Activated CD4-positive, alpha-beta T cell treated with anti-CD3 and anti-CD28 coated beads, Interleukin-2, amount 10 ng/mL, durations not matched to agents 24 days and 14 days (primary cell): Measurements from ENCODE around the gene OMP. TPM values are rescaled to one million over a fixed set of nuclear protein-coding genes. Genes with fewer than 3 reads are reported as not detected.

Experiments used
- DNase-seq: peaks from one replicate; pipeline ENCODE4 v3.0.0; 2022
- H3K27ac Mint-ChIP-seq: one replicate; pipeline ENCODE4 v1.8.0; 2022; ENCODE audit warnings: mild to moderate bottlenecking, mixed read lengths
- H3K27me3 Mint-ChIP-seq: one replicate; pipeline ENCODE4 v1.8.0; 2022; ENCODE audit warnings: mixed read lengths
- H3K36me3 Mint-ChIP-seq: one replicate; pipeline ENCODE4 v1.8.0; 2022; ENCODE audit warnings: low read depth, mild to moderate bottlenecking, mixed read lengths
- H3K4me1 Mint-ChIP-seq: one replicate; pipeline ENCODE4 v1.8.0; 2021; ENCODE audit warnings: mixed read lengths
- H3K4me3 Mint-ChIP-seq: one replicate; pipeline ENCODE4 v1.8.0; 2022; ENCODE audit warnings: mild to moderate bottlenecking, moderate library complexity, mixed read lengths
- H3K9me3 Mint-ChIP-seq: one replicate; pipeline ENCODE4 v1.8.0; 2021; ENCODE audit warnings: mixed read lengths
- intact Hi-C: fragments of 100-400 bp; cut with micrococcal nuclease; formaldehyde crosslinking; loops from one replicate; pipeline ENCODE4 v1.15.1; 2023
- total RNA-seq: library from RNA; stranded (reverse); gene quantifications from 2 replicates; pipeline ENCODE4 v1.2.3, GENCODE V29; 2022

OMP gene
- total RNA-seq, 1 donor from 2014 or later = not detected

DNA sequence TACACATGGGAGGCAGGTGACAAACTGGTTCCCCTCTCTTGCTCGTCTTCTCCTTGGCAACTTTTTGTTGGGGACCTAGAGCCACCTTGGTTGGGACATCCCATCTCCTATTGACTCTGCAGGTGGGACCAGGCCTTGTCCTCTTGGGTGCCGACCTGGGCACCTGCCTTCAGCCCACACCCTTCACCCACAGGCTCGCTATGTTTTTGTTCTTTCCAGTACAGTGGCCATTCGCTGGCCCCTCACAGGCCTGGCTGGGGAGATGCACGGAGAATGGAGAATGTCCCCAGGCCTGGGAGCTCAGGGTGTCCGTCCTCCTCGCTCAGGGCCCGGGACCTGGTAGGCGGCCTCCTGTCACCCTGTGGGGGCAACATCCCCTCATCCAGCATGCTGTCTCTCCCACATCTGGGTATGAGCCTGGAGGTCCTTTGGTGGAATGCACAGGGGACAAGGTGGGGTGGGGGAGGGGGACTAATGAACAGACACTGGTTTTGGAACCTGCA, 14.9 kb upstream of the OMP start:
- Mint-ChIP-seq H3K9me3 (no peaks in the 10 kb centered on the region), H3K36me3 (no peaks in the 10 kb centered on the region), H3K27me3 (no peaks in the 10 kb centered on the region), H3K4me1 (peaks cover 7% of the 10 kb centered on the region), H3K27ac (no peak overlapping the region), H3K4me3 (no peak overlapping the region)
- intact Hi-C loops = no loop called here
- DNase-seq = no peak

DNA sequence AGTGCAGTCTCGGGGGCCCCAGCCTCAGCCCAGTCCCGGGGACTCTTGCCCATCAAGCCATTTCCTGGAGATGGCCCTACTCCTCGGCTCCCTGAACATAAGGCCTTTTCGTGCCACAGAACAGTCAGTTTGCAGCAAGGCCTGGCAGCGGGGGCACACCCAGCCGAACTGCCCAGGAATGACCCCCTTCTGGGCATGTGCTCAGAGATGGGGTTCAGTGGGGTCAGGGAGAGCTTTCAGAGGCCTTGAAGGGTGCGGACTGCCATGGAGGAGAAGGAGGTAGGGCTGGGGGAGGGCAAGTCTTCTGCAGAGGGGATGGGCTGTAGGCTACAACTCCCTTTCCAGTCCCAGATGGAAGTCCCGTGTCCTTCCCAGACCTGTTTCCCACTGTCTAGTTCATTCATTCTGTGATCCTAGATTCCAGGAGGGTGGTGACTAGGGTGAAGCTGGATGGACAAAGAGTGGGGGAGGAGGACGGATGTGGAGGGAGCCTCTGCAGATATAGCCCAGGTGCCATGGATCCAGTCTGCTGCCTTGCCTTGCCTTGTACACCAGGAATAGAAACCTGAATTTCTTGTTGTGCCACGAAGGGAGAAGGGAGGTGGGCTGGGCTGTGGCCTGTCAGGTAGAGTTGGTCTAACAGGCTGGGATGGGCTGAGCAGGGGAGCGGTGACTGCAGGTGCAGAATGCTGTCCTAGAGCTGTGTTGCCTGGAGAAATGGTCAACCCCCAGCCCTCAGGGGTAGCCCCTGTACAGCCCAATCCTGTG, 14.2 kb upstream of the OMP start:
- Mint-ChIP-seq H3K27me3 (no peaks in the 10 kb centered on the region), H3K36me3 (no peaks in the 10 kb centered on the region), H3K9me3 (no peaks in the 10 kb centered on the region), H3K27ac (no peak overlapping the region), H3K4me3 (no peak overlapping the region), H3K4me1 (peaks cover 5% of the 10 kb centered on the region)
- intact Hi-C loops = no loop called here
- DNase-seq = no peak

DNA sequence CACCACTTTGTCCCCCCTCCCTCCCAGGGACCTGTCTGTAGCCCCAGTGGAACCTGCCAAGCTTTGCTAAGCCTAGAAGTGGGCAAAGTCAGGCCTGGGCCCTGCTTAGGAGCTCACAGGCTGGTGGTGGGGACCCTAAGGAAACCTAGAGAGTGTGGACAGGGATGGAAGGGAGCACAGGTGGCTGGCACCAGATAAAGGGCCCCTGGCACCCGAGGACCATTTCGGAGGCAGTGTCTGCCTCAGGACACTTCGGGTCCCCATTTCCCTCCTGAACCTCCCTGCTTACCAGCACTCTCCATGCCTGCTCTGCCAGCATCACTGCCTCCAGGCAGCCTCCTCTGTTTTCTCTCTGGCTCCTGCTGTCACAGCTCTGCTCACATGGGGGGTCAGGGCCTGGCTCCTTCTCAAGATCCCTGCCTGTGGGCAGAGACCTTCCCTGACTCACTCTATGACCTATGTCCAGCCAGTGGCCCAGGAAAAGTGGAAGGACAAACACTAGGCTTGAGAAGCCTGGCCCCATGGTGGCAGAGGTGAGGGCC, 13.6 kb upstream of the OMP start:
- intact Hi-C loops = no loop called here

DNA sequence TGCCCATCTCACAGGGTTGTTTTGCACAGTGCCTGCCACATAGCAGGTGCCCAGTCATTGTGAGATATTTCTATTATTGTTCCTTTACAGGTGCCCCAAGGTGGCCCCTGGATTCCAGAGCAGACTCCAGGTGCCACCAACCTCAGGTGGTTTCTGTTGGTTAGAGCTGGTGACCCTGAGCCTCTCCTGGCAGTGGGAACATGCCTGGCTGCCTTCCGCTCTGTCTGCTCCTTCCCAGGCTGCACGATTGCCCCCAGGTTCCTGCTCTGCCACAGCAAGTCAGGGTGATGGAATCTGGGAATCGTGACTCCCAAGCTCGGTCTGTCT, 12.6 kb upstream of the OMP start:
- no peaks in the 10 kb centered on the region for H3K36me3 Mint-ChIP-seq
- intact Hi-C loops = loop anchor here (2.0 to 5.0 kb wide), 2 partner anchors 168 to 283 kb away; no protein-coding TSS in a partner anchor
- DNase-seq = no peak

More for the DNA sequence above, 13.6 kb upstream of the OMP start:
- Mint-ChIP-seq H3K4me3 (no peak overlapping the region), H3K27me3 (no peaks in the 10 kb centered on the region), H3K27ac (no peak overlapping the region), H3K36me3 (no peaks in the 10 kb centered on the region), H3K9me3 (no peaks in the 10 kb centered on the region), H3K4me1 (peaks cover 5% of the 10 kb centered on the region)
- DNase-seq = no peak

DNA sequence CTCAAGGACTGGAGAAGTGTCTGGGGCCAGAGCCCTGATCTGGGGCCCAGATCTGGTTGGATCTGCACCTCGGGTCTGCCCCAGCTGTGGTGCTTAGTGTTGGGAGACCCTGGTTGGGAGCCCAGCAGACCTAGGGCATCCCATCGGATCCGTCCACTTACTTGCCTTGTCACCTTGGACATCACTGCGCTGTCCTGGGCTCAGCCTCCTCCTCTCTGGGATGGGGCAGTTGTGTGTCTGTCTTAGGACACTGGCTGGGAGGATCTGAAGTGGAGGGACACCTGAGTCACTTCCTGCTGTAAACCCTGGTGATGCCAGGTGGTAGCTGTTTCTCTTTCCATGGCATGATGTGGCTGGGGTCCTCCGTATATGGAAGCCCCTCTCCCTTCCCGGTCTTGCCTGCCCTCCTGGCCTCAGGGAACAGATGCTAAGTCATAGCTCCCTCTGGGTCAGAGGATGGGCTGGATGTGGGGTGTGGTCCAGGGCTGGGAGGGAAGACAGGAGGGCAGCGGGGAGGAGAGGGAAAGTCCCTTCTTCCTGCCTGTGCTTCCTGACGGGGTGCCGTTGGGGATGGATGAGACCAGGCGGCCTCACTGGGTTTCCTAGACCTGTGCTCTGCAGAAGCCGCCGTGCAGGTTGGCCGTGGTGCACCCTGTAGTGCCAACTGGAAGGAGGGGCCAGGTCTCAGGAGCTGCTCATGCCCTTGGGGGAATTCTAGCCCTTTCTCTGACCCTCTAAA, 12.1 kb upstream of the OMP start:
- no peak overlapping the region for H3K27ac Mint-ChIP-seq
- H3K4me3 Mint-ChIP-seq = no peak overlapping the region
- no peaks in the 10 kb centered on the region for H3K27me3 Mint-ChIP-seq
- no peaks in the 10 kb centered on the region for H3K9me3 Mint-ChIP-seq
- H3K36me3 Mint-ChIP-seq = no peaks in the 10 kb centered on the region
- intact Hi-C loops = loop anchor here (1.0 to 5.0 kb wide), 4 partner anchors 43 to 356 kb away; no protein-coding TSS in a partner anchor
- no peak for DNase-seq
- H3K4me1 Mint-ChIP-seq = peaks cover 5% of the 10 kb centered on the region

More for the DNA sequence above, 12.6 kb upstream of the OMP start:
- Mint-ChIP-seq H3K4me3 (no peak overlapping the region), H3K27me3 (no peaks in the 10 kb centered on the region), H3K4me1 (peaks cover 5% of the 10 kb centered on the region), H3K9me3 (no peaks in the 10 kb centered on the region), H3K27ac (no peak overlapping the region)

DNA sequence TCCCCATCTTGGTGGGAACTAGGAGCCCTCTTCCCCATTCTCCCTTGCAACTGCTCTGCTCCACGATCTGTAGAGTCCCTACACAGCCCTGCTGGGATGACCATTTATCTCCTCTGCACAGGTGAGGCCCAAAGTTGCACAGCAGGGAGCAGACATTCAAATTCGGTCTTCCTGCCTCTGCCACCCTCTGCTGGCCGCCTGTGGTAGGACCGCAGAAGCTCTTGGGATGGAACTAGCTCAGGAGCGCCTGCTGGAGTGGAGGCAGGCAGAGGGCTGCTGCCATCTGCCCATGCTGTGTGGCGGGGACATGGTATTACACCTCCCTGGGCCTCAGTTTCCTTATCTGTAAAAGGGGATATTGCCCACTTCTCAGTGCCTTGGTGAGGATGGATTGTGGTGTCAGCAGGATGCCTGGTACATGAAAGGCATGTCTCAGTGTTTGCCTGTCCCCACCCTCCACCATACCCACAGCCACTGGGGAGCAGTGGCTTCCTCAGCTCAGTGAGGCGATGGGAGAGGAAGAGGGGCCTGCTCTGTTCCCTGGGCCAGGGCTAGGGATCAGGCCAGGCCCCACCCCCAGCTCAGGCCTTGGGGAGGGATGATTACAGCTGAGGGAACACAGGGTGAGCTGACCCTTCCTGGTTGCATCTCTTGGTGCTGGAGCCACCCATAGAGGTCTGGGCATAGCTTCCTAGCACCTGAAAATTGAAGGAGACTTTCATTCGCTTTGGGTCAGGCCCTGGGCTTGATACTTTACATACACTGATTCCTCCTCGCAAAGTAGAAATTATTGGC, 11.3 kb upstream of the OMP start:
- intact Hi-C loops = loop anchor here (1.0 to 5.0 kb wide), 4 partner anchors 44 to 357 kb away; no protein-coding TSS in a partner anchor

DNA sequence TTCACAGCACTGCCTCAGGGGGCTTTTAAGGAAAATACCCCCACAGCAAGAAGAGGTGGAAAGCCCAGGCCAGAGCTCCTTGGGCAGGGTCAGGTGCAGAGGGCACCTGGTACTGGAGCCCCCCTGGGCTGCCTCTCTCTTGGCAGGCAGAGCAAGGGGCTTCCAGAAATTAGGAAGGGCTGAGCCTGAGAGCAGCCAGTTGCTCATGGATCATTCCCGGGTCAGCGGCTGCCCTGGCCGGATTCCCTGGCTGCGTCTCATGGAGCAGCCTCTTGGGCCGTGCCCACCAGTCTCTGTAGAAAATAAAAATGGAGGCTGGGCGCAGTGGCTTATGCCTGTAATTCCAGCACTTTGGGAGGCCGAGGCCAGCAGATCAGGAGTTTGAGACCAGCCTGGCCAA, 10.3 kb upstream of the OMP start:
- Mint-ChIP-seq H3K4me3 (no peak overlapping the region), H3K27me3 (no peaks in the 10 kb centered on the region), H3K27ac (no peak overlapping the region), H3K36me3 (no peaks in the 10 kb centered on the region), H3K9me3 (no peaks in the 10 kb centered on the region), H3K4me1 (peaks cover 5% of the 10 kb centered on the region)
- no peak for DNase-seq
- intact Hi-C loops = loop anchor here (5.0 kb wide), 1 partner anchor 170 kb away; no protein-coding TSS in a partner anchor

More for the DNA sequence above, 11.3 kb upstream of the OMP start:
- DNase-seq = peak; percentile 94
- no peak overlapping the region for H3K4me3 Mint-ChIP-seq
- H3K9me3 Mint-ChIP-seq = no peaks in the 10 kb centered on the region
- H3K27ac Mint-ChIP-seq = no peak overlapping the region
- no peaks in the 10 kb centered on the region for H3K27me3 Mint-ChIP-seq
- peaks cover 5% of the 10 kb centered on the region for H3K4me1 Mint-ChIP-seq
- H3K36me3 Mint-ChIP-seq = no peaks in the 10 kb centered on the region

DNA sequence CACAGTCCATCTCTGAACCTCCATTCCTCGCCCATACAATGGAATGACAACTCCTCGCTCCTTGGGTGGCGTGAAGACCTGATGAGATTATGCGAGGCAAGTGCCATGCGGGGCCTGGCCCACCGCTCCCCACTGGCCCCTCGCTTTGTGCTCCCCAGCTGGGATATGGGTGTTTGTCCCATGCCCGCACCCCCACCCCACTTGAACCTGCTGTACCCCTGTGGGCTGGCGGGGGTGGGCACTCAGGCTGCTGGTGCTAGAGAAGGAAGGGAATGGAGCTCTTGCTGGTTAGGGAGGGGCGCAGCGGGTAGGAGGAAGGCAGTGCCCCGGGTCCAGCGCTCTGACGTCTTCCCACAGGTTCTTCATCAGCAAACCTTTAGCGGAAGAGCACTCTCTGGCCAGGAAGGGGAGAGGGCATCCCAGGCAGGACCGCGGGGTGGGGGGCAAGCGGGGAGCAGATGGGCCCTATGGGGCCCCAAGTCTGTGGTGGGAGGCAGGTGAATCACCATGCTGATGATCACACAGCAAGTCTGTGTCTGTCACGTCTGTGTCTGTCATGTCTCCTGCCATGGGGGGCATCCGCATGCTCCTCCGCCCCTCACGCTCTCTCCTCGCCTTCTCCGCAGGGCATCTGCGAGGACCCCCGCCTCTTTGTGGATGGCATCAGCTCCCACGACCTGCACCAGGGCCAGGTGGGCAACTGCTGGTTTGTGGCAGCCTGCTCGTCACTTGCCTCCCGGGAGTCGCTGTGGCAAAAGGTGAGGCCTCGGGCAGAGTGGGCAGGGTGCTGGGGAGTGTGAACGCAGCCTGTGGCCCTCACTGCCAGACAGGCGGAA, 9.4 kb upstream of the OMP start:
- no peak for DNase-seq
- no peaks in the 10 kb centered on the region for H3K9me3 Mint-ChIP-seq
- H3K4me1 Mint-ChIP-seq = peaks cover 5% of the 10 kb centered on the region
- H3K27me3 Mint-ChIP-seq = no peaks in the 10 kb centered on the region
- H3K36me3 Mint-ChIP-seq = no peaks in the 10 kb centered on the region
- intact Hi-C loops = loop anchor here (5.0 kb wide), 1 partner anchor 171 kb away; no protein-coding TSS in a partner anchor
- no peak overlapping the region for H3K27ac Mint-ChIP-seq
- H3K4me3 Mint-ChIP-seq = no peak overlapping the region

DNA sequence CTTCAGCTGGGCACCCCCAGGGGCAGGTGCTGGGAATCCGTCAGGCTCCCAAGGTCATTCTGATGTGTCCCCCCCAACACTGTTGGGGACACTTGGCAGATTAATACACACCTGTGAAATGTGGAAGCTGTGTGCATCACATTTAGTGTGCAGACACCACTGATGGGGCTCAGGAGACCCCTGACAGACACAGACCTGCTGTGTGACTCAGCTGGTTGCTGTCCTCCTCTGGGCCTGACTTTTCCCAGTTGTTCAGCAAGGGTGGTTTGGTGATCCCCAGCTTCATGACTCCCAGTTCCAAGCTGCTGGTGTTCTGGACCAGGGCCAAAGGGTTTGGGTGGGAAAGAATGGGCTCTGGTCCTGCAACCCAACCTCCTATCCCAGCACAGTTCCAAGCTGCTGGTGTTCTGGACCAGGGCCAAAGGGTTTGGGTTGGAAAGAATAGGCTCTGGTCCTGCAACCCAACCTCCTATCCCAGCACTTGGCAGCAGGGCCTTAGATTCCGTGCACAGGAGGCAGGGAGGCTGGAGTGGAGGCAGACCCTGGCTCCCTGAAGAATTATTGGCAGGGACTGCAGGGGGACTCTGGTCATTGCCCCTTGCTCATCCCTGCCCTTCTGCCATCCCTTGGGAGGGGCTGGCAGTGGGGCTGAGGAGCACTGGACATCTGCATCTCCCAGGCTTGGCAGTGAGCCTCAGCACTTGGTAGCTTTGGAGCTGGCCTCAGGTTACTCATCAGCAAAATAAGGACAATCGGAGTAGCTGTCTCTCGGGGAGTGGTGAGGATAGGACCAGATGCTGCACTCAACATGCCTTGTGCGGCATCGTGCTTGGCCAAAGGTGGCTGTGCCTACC, 8.4 kb upstream of the OMP start:
- intact Hi-C loops = loop anchor here (5.0 kb wide), 1 partner anchor 172 kb away; no protein-coding TSS in a partner anchor
- no peaks in the 10 kb centered on the region for H3K36me3 Mint-ChIP-seq
- H3K27me3 Mint-ChIP-seq = no peaks in the 10 kb centered on the region
- H3K9me3 Mint-ChIP-seq = no peaks in the 10 kb centered on the region
- no peak overlapping the region for H3K4me3 Mint-ChIP-seq
- DNase-seq = no peak
- peaks cover 5% of the 10 kb centered on the region for H3K4me1 Mint-ChIP-seq
- no peak overlapping the region for H3K27ac Mint-ChIP-seq

DNA sequence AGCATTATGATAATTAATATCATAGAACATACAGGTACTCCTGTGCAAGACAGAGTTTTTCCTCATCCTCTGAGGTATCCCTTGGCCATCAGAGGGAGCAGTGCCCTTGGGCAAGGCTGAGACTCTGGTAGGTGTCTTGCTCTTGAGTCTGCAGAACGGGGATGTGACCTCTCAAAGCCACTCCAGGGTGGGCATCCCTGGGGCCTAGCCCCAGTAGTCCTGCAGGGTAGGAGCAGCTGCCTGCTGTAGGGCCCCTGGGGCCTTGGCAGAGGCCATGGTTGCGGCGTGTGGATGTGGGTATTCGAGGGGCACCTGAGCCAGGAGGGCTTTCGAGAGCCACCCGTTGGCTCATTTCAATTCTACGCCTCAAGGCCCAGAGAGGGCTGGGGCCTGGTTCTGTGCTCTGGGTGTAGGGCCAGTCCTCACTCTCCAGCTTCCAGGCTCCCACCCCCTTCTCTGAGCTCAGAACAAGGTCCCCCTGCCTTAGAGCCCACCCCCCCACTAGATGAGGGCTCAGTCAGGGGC, 7.7 kb upstream of the OMP start:
- Mint-ChIP-seq H3K9me3 (no peaks in the 10 kb centered on the region), H3K4me3 (no peak overlapping the region), H3K27me3 (no peaks in the 10 kb centered on the region), H3K27ac (no peak overlapping the region), H3K4me1 (peaks cover 5% of the 10 kb centered on the region), H3K36me3 (no peaks in the 10 kb centered on the region)
- no peak for DNase-seq
- intact Hi-C loops = loop anchor here (5.0 kb wide), 1 partner anchor 173 kb away; no protein-coding TSS in a partner anchor

DNA sequence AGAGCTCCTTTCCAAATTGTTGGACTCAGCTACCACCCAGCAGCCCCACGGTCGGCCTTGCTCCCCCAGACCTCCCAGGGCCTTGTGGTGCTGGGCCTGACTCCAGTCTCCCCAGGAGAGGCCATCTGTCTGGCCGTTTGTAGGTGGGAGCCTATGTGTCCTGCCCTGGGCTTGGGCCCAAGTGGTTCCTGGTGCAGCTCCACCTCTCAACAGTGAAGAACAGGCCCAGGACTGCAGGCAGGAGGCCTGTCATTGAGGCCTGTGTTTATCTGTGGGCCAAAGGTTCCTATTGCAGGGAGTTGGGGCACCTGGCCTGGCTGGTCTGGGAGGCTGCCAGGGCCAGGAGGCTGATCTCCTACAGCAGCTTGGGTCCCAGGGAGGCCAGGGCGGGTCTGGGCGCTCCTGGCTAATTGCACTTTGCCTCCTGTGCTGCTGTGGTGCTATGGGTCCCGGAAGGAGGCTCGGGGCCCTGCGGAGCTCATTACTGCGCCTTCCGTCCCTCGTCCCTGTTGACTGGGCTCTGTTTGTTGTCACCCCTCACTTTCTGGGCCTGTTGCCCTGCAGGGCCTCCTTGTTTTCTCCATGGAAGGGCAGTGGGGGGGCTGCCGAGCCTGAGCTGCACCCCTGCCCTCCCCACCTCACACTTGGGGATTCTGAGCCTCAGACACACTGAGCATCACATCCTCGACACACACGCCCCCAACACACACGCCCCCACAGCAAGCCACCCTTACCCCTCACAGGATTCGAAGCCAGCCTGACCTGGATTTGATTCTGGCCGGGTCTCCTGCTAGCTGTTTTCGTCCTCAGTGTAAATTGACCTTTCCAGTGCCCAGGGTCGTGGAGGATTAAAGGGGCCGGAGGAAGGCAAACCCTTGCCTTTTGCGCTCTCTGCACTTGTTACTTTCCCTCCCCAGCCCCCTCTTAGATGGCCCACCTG, 6.8 kb upstream of the OMP start:
- intact Hi-C loops = no loop called here

More for the DNA sequence above, 6.8 kb upstream of the OMP start:
- Mint-ChIP-seq H3K9me3 (no peaks in the 10 kb centered on the region), H3K4me3 (no peak overlapping the region), H3K27ac (no peak overlapping the region), H3K27me3 (no peaks in the 10 kb centered on the region), H3K36me3 (no peaks in the 10 kb centered on the region), H3K4me1 (peaks cover 3% of the 10 kb centered on the region)
- no peak for DNase-seq
